ENCODE data around the gene RAB11FIP4.

The RAB11FIP4 gene

DNA sequence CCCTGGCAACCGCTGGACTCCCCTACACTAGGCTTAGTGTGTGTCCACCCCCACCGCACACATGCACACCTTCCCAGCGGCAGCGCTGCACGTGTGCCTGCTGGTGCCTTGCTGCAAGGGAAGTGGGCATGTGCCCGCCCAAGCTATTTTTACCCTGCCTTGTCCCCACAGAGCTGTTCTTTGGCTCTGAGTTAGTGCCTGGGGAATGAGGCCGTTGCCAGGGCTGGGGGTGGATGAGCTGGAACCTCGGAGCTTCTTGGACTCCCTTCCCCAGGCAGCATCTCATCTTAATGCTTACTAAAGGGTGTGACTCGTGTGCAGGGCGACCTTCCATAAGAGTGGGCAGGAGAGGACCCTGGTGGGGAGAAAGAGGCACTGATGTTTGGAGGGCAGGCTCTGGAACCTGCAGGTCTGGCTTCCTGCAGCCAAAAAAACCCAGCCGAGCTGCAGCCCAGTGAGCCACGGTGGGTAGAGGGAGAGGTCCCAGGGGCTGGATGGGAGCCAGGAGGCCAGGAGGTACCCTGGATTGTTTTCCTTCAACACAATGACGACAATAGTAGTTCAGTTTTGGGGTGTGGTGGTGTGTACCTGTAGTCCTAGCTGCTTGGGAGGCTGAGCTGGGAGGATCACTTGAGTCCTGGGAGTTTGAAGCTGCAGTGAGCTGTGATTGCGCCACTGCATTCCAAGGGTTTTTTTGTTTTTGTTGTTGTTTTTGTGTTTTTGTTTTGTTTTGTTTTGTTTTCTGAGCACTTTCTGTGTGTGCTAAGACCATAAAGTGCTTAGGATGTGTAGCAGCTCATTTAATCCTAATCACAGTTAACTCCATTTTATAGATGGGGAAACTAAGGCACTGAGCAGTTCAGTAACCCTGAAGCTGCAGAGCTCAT is 119.1 kb downstream of the RAB11FIP4 start:
- Histone ChIP-seq H3K4me3 (ENCODE audit: insufficient read depth, low read length, poor library complexity, severe bottlenecking) (no peak overlapping the region), H3K9me2 (replicated peaks; ENCODE audit: insufficient read depth, low read length) (no peaks in the 10 kb centered on the region), H3K9ac (ENCODE audit: low read length) (no peak overlapping the region), H4K20me1 (ENCODE audit: low read depth, low read length) (no peaks in the 10 kb centered on the region), H3K9me3 (ENCODE audit: insufficient read depth, low read length) (no peaks in the 10 kb centered on the region), H3K36me3 (ENCODE audit: low read length) (no peaks in the 10 kb centered on the region), H2AFZ (ENCODE audit: low read depth, low read length, severe bottlenecking) (no peak overlapping the region), H3K4me2 (ENCODE audit: low read depth, low read length, poor library complexity, severe bottlenecking) (no peak overlapping the region), H3K27me3 (ENCODE audit: low read length) (no peaks in the 10 kb centered on the region), H3F3A (ENCODE audit: insufficient read depth) (no peaks in the 10 kb centered on the region), H3K79me2 (ENCODE audit: insufficient read depth, low read length) (no peaks in the 10 kb centered on the region), H3K27ac (ENCODE audit: low read depth, low read length) (no peak overlapping the region)
- TF ChIP-seq CTCF (IDR thresholded peaks at IDR 0.05; ENCODE audit: insufficient read depth, low read length, poor library complexity, severe bottlenecking) (no peak), EZH2phosphoT487 (conservative IDR thresholded peaks at IDR 0.05; ENCODE audit: low read length) (no peak)

- Histone ChIP-seq H3K27ac (ENCODE audit: low read depth, low read length) (no peak overlapping the region), H3K9me2 (replicated peaks; ENCODE audit: insufficient read depth, low read length) (no peaks in the 10 kb centered on the region), H3F3A (ENCODE audit: insufficient read depth) (no peaks in the 10 kb centered on the region), H3K36me3 (ENCODE audit: low read length) (no peaks in the 10 kb centered on the region), H3K27me3 (ENCODE audit: low read length) (no peaks in the 10 kb centered on the region), H3K79me2 (ENCODE audit: insufficient read depth, low read length) (no peaks in the 10 kb centered on the region), H3K4me2 (ENCODE audit: low read depth, low read length, poor library complexity, severe bottlenecking) (no peak overlapping the region), H3K9me3 (ENCODE audit: insufficient read depth, low read length) (no peaks in the 10 kb centered on the region), H2AFZ (ENCODE audit: low read depth, low read length, severe bottlenecking) (no peak overlapping the region), H3K9ac (ENCODE audit: low read length) (no peak overlapping the region), H4K20me1 (ENCODE audit: low read depth, low read length) (no peaks in the 10 kb centered on the region), H3K4me3 (ENCODE audit: insufficient read depth, low read length, poor library complexity, severe bottlenecking) (no peak overlapping the region)
- TF ChIP-seq CTCF (IDR thresholded peaks at IDR 0.05; ENCODE audit: insufficient read depth, low read length, poor library complexity, severe bottlenecking) (no peak), EZH2phosphoT487 (conservative IDR thresholded peaks at IDR 0.05; ENCODE audit: low read length) (no peak)
Measured at GRCh38 chr17:31511195-31511578, 119.7 kb downstream of the RAB11FIP4 start.

DNA sequence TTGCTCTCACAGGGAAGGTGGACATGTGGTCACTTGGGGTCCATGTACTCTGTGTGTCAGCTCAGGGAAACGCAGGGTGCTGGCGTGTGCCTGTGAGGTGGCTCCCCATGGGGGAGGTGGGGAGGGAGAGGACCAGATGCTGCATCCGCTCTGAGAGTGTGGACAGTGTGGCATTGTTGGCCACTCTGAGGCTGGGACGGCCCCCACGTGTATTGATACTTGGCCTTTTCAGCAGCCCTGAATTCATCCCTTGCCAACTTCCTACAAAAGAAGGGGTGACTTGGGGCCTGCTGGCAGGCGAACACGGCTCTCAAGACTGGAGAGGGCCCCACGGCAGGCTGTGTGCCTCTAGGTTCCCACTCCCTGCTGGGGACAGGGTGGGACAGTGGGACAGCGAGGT is 120.1 kb downstream of the RAB11FIP4 start:
- Histone ChIP-seq H3K36me3 (ENCODE audit: low read length) (no peaks in the 10 kb centered on the region), H3K9ac (ENCODE audit: low read length) (no peak overlapping the region), H3K4me2 (ENCODE audit: low read depth, low read length, poor library complexity, severe bottlenecking) (no peak overlapping the region), H3K9me3 (ENCODE audit: insufficient read depth, low read length) (no peaks in the 10 kb centered on the region), H3F3A (ENCODE audit: insufficient read depth) (no peaks in the 10 kb centered on the region), H3K79me2 (ENCODE audit: insufficient read depth, low read length) (no peaks in the 10 kb centered on the region), H3K27ac (ENCODE audit: low read depth, low read length) (no peak overlapping the region), H3K4me3 (ENCODE audit: insufficient read depth, low read length, poor library complexity, severe bottlenecking) (no peak overlapping the region), H3K27me3 (ENCODE audit: low read length) (no peaks in the 10 kb centered on the region), H2AFZ (ENCODE audit: low read depth, low read length, severe bottlenecking) (no peak overlapping the region), H4K20me1 (ENCODE audit: low read depth, low read length) (no peaks in the 10 kb centered on the region), H3K9me2 (replicated peaks; ENCODE audit: insufficient read depth, low read length) (no peaks in the 10 kb centered on the region)
- no peak for TF ChIP-seq EZH2phosphoT487 (conservative IDR thresholded peaks at IDR 0.05; ENCODE audit: low read length)
- no peak for TF ChIP-seq CTCF (IDR thresholded peaks at IDR 0.05; ENCODE audit: insufficient read depth, low read length, poor library complexity, severe bottlenecking)
